Lower leg skin (tissue), 4 donors: ENCODE results near the gene RASGEF1B. TPM values are rescaled to one million over a fixed set of nuclear protein-coding genes. Genes with fewer than 3 reads are reported as not detected.

ENCODE experiments used
- DNase-seq, 2 donors: peaks; one replicate each; pipeline ENCODE4 v3.0.0-alpha.2; 2019; ENCODE audit warnings: low spot score in 2 of 2
- H3K4me3 ChIP-seq: fragments of 200-600 bp; sonication (generic); 2 replicates; pipeline ENCODE4 v1.5.1; 2017; ENCODE audit warnings: mild to moderate bottlenecking, low read depth; ENCODE audit not compliant: poor library complexity, severe bottlenecking
- CTCF ChIP-seq, 3 donors: fragments of 450-650 bp; IDR thresholded peaks; one replicate each; pipeline ENCODE4 v1.5.1; 2016; ENCODE audit warnings: antibody characterized with exemption in 3 of 3, mild to moderate bottlenecking in 3 of 3, moderate library complexity in 2 of 3
- POLR2A ChIP-seq, 2 donors: fragments of 450-650 bp; IDR thresholded peaks; one replicate each; pipeline ENCODE4 v1.6.1; 2016 to 2017; ENCODE audit warnings: antibody characterized with exemption in 2 of 2, mild to moderate bottlenecking in 1 of 2, moderate library complexity in 1 of 2
- WGBS, 2 donors: methylation state at CpG; one replicate each; pipeline ENCODE4 v1.1.5; 2018; 5-methylcytosine and 5-hydroxymethylcytosine counted together
- intact Hi-C: fragments of 100-400 bp; cut with DNase I; formaldehyde crosslinking; loops from one replicate; pipeline ENCODE4 v1.15.0; 2023; ENCODE audit warnings: low total_unique reads
- total RNA-seq, 4 donors: library from RNA; depleted of rRNA; stranded (reverse); fragments of >200 nt; gene quantifications; one replicate each; pipeline ENCODE4 v1.1.0, GENCODE V29; 2016

Gene RASGEF1B
- total RNA-seq, 4 donors from 2014 or later = 53.7 to 58.2 (median 57.6) TPM

GRCh38 chr4:81498046-81498445, 26.3 kb upstream of the RASGEF1B start:
- 95 to 96% methylated on average over 2 of the region's 2 CpGs for WGBS, 2 donors
- TF ChIP-seq CTCF (IDR thresholded peaks at IDR 0.05) = no peak
- no peak overlapping the region for H3K4me3 ChIP-seq
- intact Hi-C loops = no loop called here
- DNase-seq = no peak

- DNase-seq = no peak
- no peak for TF ChIP-seq POLR2A (IDR thresholded peaks at IDR 0.05)
- intact Hi-C loops = no loop called here
- no peak overlapping the region for H3K4me3 ChIP-seq
These were observed 23.6 kb upstream of the RASGEF1B start for GRCh38 chr4:81495345-81495744.

GRCh38 chr4:81494031-81494431, 22.3 kb upstream of the RASGEF1B start:
- intact Hi-C loops = no loop called here
- WGBS, 2 donors = 9 to 16% methylated on average over 1 of the region's 1 CpG
- no peak overlapping the region for H3K4me3 ChIP-seq
- TF ChIP-seq POLR2A (IDR thresholded peaks at IDR 0.05) = no peak
- no peak for TF ChIP-seq CTCF (IDR thresholded peaks at IDR 0.05)
- DNase-seq = no peak

GRCh38 chr4:81492606-81493230, 21.0 kb upstream of the RASGEF1B start:
- no peak for DNase-seq
- TF ChIP-seq POLR2A (IDR thresholded peaks at IDR 0.05) = no peak
- TF ChIP-seq CTCF (IDR thresholded peaks at IDR 0.05) = no peak
- no peak overlapping the region for H3K4me3 ChIP-seq
- WGBS, 2 donors = 35 to 61% methylated on average over 1 of the region's 1 CpG
- intact Hi-C loops = no loop called here

GRCh38 chr4:81491943-81492342, 20.2 kb upstream of the RASGEF1B start:
- DNase-seq = no peak
- intact Hi-C loops = no loop called here
- H3K4me3 ChIP-seq = no peak overlapping the region
- TF ChIP-seq POLR2A (IDR thresholded peaks at IDR 0.05) = no peak
- TF ChIP-seq CTCF (IDR thresholded peaks at IDR 0.05) = no peak
- WGBS, 2 donors = 25 to 51% methylated on average over 1 of the region's 1 CpG

- no peak for DNase-seq
- intact Hi-C loops = no loop called here
- no peak overlapping the region for H3K4me3 ChIP-seq
- TF ChIP-seq CTCF (IDR thresholded peaks at IDR 0.05) (no peak), POLR2A (IDR thresholded peaks at IDR 0.05) (no peak)
- WGBS, 2 donors = 71 to 84% methylated on average over 2 of the region's 2 CpGs
These were observed 18.9 kb upstream of the RASGEF1B start for GRCh38 chr4:81490403-81491160.
